H9 (cell line): Measurements from ENCODE around the gene FN1. TPM values are rescaled to one million over a fixed set of nuclear protein-coding genes. Genes with fewer than 3 reads are reported as not detected.

Source experiments
- DNase-seq: peaks from one replicate; pipeline ENCODE4 v3.0.0-alpha.2; 2017
- H2AFZ ChIP-seq: one replicate; pipeline ENCODE4 v1.6.1; 2013; ENCODE audit warnings: mild to moderate bottlenecking, low read length, control low read depth, moderate library complexity
- H2AK5ac ChIP-seq: 2 replicates; pipeline ENCODE4 v1.6.1; 2013; ENCODE audit warnings: low read length, control low read depth, mixed read lengths; ENCODE audit not compliant: insufficient read length
- H2BK120ac ChIP-seq: one replicate; pipeline ENCODE4 v1.6.1; 2013; ENCODE audit warnings: low read depth, mild to moderate bottlenecking, low read length, control low read depth, inconsistent platforms; ENCODE audit not compliant: poor library complexity, severe bottlenecking
- H2BK12ac ChIP-seq: 2 replicates; pipeline ENCODE4 v1.6.1; 2013; ENCODE audit warnings: low read length, control low read depth, mixed read lengths, low read depth; ENCODE audit not compliant: insufficient read length
- H2BK15ac ChIP-seq: 2 replicates; pipeline ENCODE4 v1.6.1; 2013; ENCODE audit warnings: low read depth, low read length, control low read depth
- H2BK20ac ChIP-seq: one replicate; pipeline ENCODE4 v1.6.1; 2013; ENCODE audit warnings: low read depth, mild to moderate bottlenecking, low read length, control low read depth, inconsistent platforms; ENCODE audit not compliant: poor library complexity, severe bottlenecking
- H2BK5ac ChIP-seq: 2 replicates; pipeline ENCODE4 v1.6.1; 2013; ENCODE audit warnings: low read length, control low read depth, mixed read lengths; ENCODE audit not compliant: insufficient read length
- H3K14ac ChIP-seq: 2 replicates; pipeline ENCODE4 v1.6.1; 2013; ENCODE audit warnings: low read length, control low read depth; ENCODE audit not compliant: insufficient read depth
- H3K18ac ChIP-seq: 2 replicates; pipeline ENCODE4 v1.6.1; 2013; ENCODE audit warnings: low read depth, mild to moderate bottlenecking, mixed read lengths, low read length, control low read depth; ENCODE audit not compliant: insufficient read length
- H3K23ac ChIP-seq: 2 replicates; pipeline ENCODE4 v1.6.1; 2013; ENCODE audit warnings: low read length, control low read depth, mixed read lengths, low read depth; ENCODE audit not compliant: insufficient read length
- H3K23me2 ChIP-seq: 2 replicates; pipeline ENCODE4 v1.6.1; 2013; ENCODE audit warnings: low read depth, mild to moderate bottlenecking, mixed read lengths, low read length, control low read depth; ENCODE audit not compliant: insufficient read length, poor library complexity, severe bottlenecking
- H3K27ac ChIP-seq: 2 replicates; pipeline ENCODE4 v1.5.1; 2013; ENCODE audit warnings: low read length, control low read depth, mixed read lengths, low read depth; ENCODE audit not compliant: insufficient read length
- H3K27me3 ChIP-seq: 2 replicates; pipeline ENCODE4 v1.6.1; 2013; ENCODE audit warnings: low read length, control low read depth, inconsistent platforms; ENCODE audit not compliant: insufficient read depth
- H3K4ac ChIP-seq: 2 replicates; pipeline ENCODE4 v1.6.1; 2013; ENCODE audit warnings: low read depth, mild to moderate bottlenecking, control low read depth, inconsistent platforms, low read length, moderate library complexity
- H3K4me1 ChIP-seq: 2 replicates; pipeline ENCODE4 v1.6.1; 2013; ENCODE audit warnings: low read length, control low read depth, inconsistent platforms; ENCODE audit not compliant: insufficient read depth
- H3K4me2 ChIP-seq: 2 replicates; pipeline ENCODE4 v1.6.1; 2013; ENCODE audit warnings: low read length, control low read depth, mixed read lengths; ENCODE audit not compliant: insufficient read length, insufficient read depth
- H3K56ac ChIP-seq: 2 replicates; pipeline ENCODE4 v1.6.1; 2013; ENCODE audit warnings: low read depth, mild to moderate bottlenecking, mixed read lengths, low read length, control low read depth; ENCODE audit not compliant: insufficient read length
- H3K79me1 ChIP-seq: 2 replicates; pipeline ENCODE4 v1.6.1; 2013; ENCODE audit warnings: low read depth, mild to moderate bottlenecking, moderate library complexity, low read length, control low read depth, inconsistent platforms; ENCODE audit not compliant: insufficient read depth, poor library complexity, severe bottlenecking
- H3K79me2 ChIP-seq: 2 replicates; pipeline ENCODE4 v1.6.1; 2013; ENCODE audit warnings: low read length, control low read depth, inconsistent platforms; ENCODE audit not compliant: insufficient read depth
- H3K9ac ChIP-seq: 2 replicates; pipeline ENCODE4 v1.6.1; 2013; ENCODE audit warnings: low read length, control low read depth, mixed read lengths; ENCODE audit not compliant: insufficient read length; ENCODE audit errors: extremely low read depth
- H3K9me3 ChIP-seq: one replicate; pipeline ENCODE4 v1.6.1; 2013; ENCODE audit warnings: low read depth, low read length, inconsistent platforms; ENCODE audit not compliant: control insufficient read depth
- H3T11ph ChIP-seq: one replicate; pipeline ENCODE4 v1.6.1; 2013; ENCODE audit warnings: mild to moderate bottlenecking, low read length, control low read depth, inconsistent platforms
- H4K20me1 ChIP-seq: one replicate; pipeline ENCODE4 v1.6.1; 2013; ENCODE audit not compliant: control insufficient read depth, insufficient read length, insufficient read depth
- H4K5ac ChIP-seq: 2 replicates; pipeline ENCODE4 v1.6.1; 2013; ENCODE audit warnings: low read depth, mild to moderate bottlenecking, mixed read lengths, low read length, control low read depth; ENCODE audit not compliant: insufficient read length
- H4K8ac ChIP-seq: replicated peaks from 2 replicates; pipeline ENCODE4 v1.6.1; 2013; ENCODE audit warnings: low read length, control low read depth, mixed read lengths, low read depth; ENCODE audit not compliant: insufficient read length
- H4K91ac ChIP-seq: 2 replicates; pipeline ENCODE4 v1.6.1; 2013; ENCODE audit warnings: low read depth, mild to moderate bottlenecking, moderate library complexity, mixed read lengths, low read length, control low read depth; ENCODE audit not compliant: insufficient read length
- H3K27ac Mint-ChIP-seq, 3 experiments: 2 replicates in 2 of 3; 3 replicates in 1 of 3; pipeline ENCODE4 v1.8.0; 2020 to 2021; ENCODE audit warnings: mixed read lengths in 3 of 3, mild to moderate bottlenecking in 1 of 3, moderate library complexity in 1 of 3
- H3K27me3 Mint-ChIP-seq: 2 replicates; pipeline ENCODE4 v1.8.0; 2021; ENCODE audit warnings: low read depth, mild to moderate bottlenecking, moderate library complexity, mixed read lengths
- H3K36me3 Mint-ChIP-seq, 3 experiments: 2 replicates in 2 of 3; 3 replicates in 1 of 3; pipeline ENCODE4 v1.8.0; 2020 to 2021; ENCODE audit warnings: low read depth in 3 of 3, mixed read lengths in 3 of 3; ENCODE audit not compliant: insufficient read depth in 1 of 3
- H3K4me1 Mint-ChIP-seq, 2 experiments: 2 replicates each; pipeline ENCODE4 v1.8.0; 2020; ENCODE audit warnings: mixed read lengths in 2 of 2
- H3K4me3 Mint-ChIP-seq, 2 experiments: 2 replicates in 1 of 2; 3 replicates in 1 of 2; pipeline ENCODE4 v1.8.0; 2020 to 2021; ENCODE audit warnings: mild to moderate bottlenecking in 2 of 2, mixed read lengths in 2 of 2, moderate library complexity in 1 of 2
- H3K9me3 Mint-ChIP-seq, 2 experiments: 2 replicates in 1 of 2; 3 replicates in 1 of 2; pipeline ENCODE4 v1.8.0; 2020; ENCODE audit warnings: mild to moderate bottlenecking in 2 of 2, mixed read lengths in 2 of 2, moderate library complexity in 1 of 2
- CTCF ChIP-seq: fragments of 200-600 bp; sonication (generic); conservative IDR thresholded peaks from 3 replicates; pipeline ENCODE4 v1.8.0; 2021; ENCODE audit warnings: antibody characterized with exemption, mild to moderate bottlenecking
- WGBS: extraction: QIAGEN DNeasy Blood & Tissue Kit; methylation state at CpG from one replicate; pipeline ENCODE4 v1.1.7; 2013; ENCODE audit warnings: missing lambda C conversion rate, low lambda C conversion rate, mixed read lengths; ENCODE audit not compliant: insufficient read length; ENCODE audit errors: extremely low coverage; 5-methylcytosine and 5-hydroxymethylcytosine counted together
- total RNA-seq: library from RNA; stranded (reverse); gene quantifications from 2 replicates; pipeline ENCODE4 v1.2.1, GENCODE V29; 2021

Gene FN1
- total RNA-seq, 1 experiment from 2014 or later, result 56.0 TPM

DNA sequence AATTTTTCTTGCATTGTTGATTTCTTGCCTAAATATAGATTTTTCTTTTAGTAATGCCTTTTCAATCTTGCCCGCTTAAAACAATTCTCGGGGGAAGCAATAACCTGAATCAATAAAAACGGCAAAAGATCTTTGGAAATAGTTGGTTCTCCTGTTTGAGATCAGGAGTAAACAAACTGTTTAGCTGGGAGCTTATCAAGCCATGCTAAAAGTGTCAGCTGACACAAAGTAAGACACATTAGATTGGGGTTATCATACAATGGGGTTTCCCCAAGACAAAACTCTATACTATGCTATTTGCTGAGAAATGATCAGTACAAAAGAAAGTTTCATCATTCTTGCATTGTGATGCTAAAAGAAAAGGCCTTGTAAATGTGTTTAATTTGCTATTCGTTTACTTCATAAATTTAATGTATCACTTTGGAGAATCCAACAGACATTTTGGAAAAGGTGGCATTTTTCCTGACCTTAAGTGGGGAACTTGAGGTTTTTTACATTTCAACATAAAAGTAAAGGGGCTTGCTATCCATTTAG is 77.5 kb downstream of the FN1 start:
- H3K56ac ChIP-seq, result no peak overlapping the region
- Mint-ChIP-seq H3K27me3 (no peaks in the 10 kb centered on the region), H3K27ac (peak overlapping the region in 1 of 3 experiments; percentile 60; a peak in 2 of 7 replicates), H3K36me3 (peaks cover 2 to 27% (median 10%) of the 10 kb centered on the region in 3 experiments; a peak in 5 of 7 replicates), H3K4me3 (no peak overlapping the region), H3K4me1 (no peaks in the 10 kb centered on the region), H3K9me3 (no peaks in the 10 kb centered on the region)
- H2BK120ac ChIP-seq, result no peak overlapping the region
- H3K14ac ChIP-seq, result no peak overlapping the region
- no peak overlapping the region for H3K4me2 ChIP-seq
- no peak overlapping the region for H2BK5ac ChIP-seq
- no peak overlapping the region for H4K8ac ChIP-seq
- no peaks in the 10 kb centered on the region for H3K23me2 ChIP-seq
- no CpG with 5 or more reads among the region's 4 CpGs for WGBS
- H4K91ac ChIP-seq, result no peak overlapping the region
- no peak overlapping the region for H2AFZ ChIP-seq
- no peaks in the 10 kb centered on the region for H3K79me2 ChIP-seq
- H3K18ac ChIP-seq, result no peak overlapping the region
- TF ChIP-seq CTCF, result no peak
- no peak overlapping the region for H2BK20ac ChIP-seq
- no peak overlapping the region for H2AK5ac ChIP-seq
- no peak overlapping the region for H3K23ac ChIP-seq
- no peaks in the 10 kb centered on the region for H3K4me1 ChIP-seq
- H2BK15ac ChIP-seq, result no peak overlapping the region
- H3K79me1 ChIP-seq, result no peaks in the 10 kb centered on the region
- no peak overlapping the region for H3K4ac ChIP-seq
- H4K5ac ChIP-seq, result no peak overlapping the region
- H3K27me3 ChIP-seq, result no peaks in the 10 kb centered on the region
- no peaks in the 10 kb centered on the region for H3K9me3 ChIP-seq
- H3K9ac ChIP-seq, result no peak overlapping the region
- H3T11ph ChIP-seq, result no peak overlapping the region
- DNase-seq, result no peak
- H3K27ac ChIP-seq, result no peak overlapping the region
- H4K20me1 ChIP-seq, result no peaks in the 10 kb centered on the region
- no peak overlapping the region for H2BK12ac ChIP-seq
